ENCODE data around the gene ZNF593.

DNA sequence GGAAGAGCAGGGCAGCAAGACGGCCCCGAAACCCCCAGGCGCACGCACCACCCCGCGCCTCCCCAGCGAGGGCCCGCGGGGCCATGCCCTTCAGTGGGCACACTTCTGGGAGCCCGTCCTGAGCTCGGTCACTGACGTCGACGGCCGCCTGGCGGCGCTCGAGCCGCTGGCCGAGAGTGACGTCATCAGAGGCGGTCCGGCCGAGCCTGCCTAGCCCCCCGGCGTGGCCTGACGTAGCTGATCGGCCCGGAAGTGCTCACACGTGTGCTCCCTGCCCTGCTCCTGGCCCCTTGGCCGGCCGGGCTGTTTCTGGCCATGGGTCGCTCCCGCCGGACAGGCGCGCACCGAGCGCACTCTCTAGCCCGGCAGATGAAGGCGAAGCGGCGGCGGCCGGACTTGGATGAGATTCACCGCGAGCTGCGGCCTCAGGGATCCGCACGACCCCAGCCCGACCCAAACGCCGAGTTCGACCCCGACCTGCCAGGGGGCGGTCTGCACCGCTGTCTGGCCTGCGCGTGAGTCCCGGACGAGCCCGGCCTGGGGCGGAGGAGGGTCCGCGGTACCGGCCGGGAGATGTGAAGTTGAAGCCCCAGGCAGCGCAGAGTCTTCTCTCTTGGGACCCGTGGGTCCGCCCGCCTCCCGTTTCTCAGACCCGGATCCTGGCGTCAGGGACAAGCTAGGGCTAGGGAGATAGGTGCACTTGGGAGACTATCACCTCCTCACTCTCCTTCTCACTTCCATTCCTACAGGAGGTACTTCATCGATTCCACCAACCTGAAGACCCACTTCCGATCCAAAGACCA, at the start of gene ZNF593:
- TF ChIP-seq SMARCE1 (IDR thresholded peaks at IDR 0.05) (no peak), CTCF (IDR thresholded peaks at IDR 0.05 in 2 of 3, conservative IDR thresholded peaks at IDR 0.05 in 1 of 3; ENCODE audit: insufficient read depth in 2 of 3, low read depth in 1 of 3, low read length in 3 of 3) (peak; percentile 96 to 99 (median 98)), CBX3 (IDR thresholded peaks at IDR 0.05; ENCODE audit: borderline replicate concordance in 1 of 2, low read length in 2 of 2) (peak in 1 of 2 experiments; percentile 62; a peak in 1 of 3 replicates)
- TF ChIP-seq, protein P1, sequence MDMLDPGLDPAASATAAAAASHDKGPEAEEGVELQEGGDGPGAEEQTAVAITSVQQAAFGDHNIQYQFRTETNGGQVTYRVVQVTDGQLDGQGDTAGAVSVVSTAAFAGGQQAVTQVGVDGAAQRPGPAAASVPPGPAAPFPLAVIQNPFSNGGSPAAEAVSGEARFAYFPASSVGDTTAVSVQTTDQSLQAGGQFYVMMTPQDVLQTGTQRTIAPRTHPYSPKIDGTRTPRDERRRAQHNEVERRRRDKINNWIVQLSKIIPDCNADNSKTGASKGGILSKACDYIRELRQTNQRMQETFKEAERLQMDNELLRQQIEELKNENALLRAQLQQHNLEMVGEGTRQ (CRISPR knock-in tag; IDR thresholded peaks at IDR 0.05): peak; percentile 6; the same call in 1 of the 2 replicates
